ENCODE data around the gene PLEKHN1. TPM values are rescaled to one million over a fixed set of nuclear protein-coding genes. Genes with fewer than 3 reads are reported as not detected.

Gene PLEKHN1
- total and polyA plus RNA-seq, 5 experiments from 2014 or later: 0.19 to 0.93 (median 0.60) TPM; not detected in 2

Other genes starting within 250 kb of the PLEKHN1 start
- gene SAMD11, start 42.6 kb upstream of the PLEKHN1 start, total RNA-seq: not detected
- under 1 TPM in 1 of 3 donors, not detected in 2; 0.29 TPM for gene SAMD11, start 42.6 kb upstream of the PLEKHN1 start, polyA plus RNA-seq
- gene NOC2L, start 7.2 kb upstream of the PLEKHN1 start, total RNA-seq: 10 to 100 TPM; 72.3 to 78.3 TPM
- gene NOC2L, start 7.2 kb upstream of the PLEKHN1 start, polyA plus RNA-seq: 10 to 100 TPM; 49.5 to 68.2 (median 60.5) TPM
- gene KLHL17, start 5.9 kb upstream of the PLEKHN1 start, total RNA-seq: 10 to 100 TPM; 36.4 to 37.4 TPM
- 1 to 10 TPM in 2 of 3 donors, under 1 TPM in 1; 0.94 to 2.0 (median 1.1) TPM for gene KLHL17, start 5.9 kb upstream of the PLEKHN1 start, polyA plus RNA-seq
- not detected for gene PERM1, start 15.6 kb downstream of the PLEKHN1 start, total RNA-seq
- gene PERM1, start 15.6 kb downstream of the PLEKHN1 start, polyA plus RNA-seq: not detected
- gene HES4, start 33.6 kb downstream of the PLEKHN1 start, total RNA-seq: not detected
- gene HES4, start 33.6 kb downstream of the PLEKHN1 start, polyA plus RNA-seq: under 1 TPM in 1 of 3 donors, not detected in 2; 0.85 TPM
- gene ISG15, start 47.0 kb downstream of the PLEKHN1 start, total RNA-seq: 10 to 100 TPM; 30.3 to 30.7 TPM
- gene ISG15, start 47.0 kb downstream of the PLEKHN1 start, polyA plus RNA-seq: 100 to 1,000 TPM; 133 to 220 (median 217) TPM
- gene AGRN, start 53.6 kb downstream of the PLEKHN1 start, total RNA-seq: 1 to 10 TPM; 6.2 to 6.4 TPM
- gene AGRN, start 53.6 kb downstream of the PLEKHN1 start, polyA plus RNA-seq: under 1 TPM; 0.15 to 0.71 (median 0.47) TPM
- not detected for gene RNF223, start 107.8 kb downstream of the PLEKHN1 start, total RNA-seq
- not detected for gene RNF223, start 107.8 kb downstream of the PLEKHN1 start, polyA plus RNA-seq
- gene C1orf159, start 149.6 kb downstream of the PLEKHN1 start, total RNA-seq: 10 to 100 TPM; 24.9 to 26.5 TPM
- 10 to 100 TPM in 1 of 3 donors, 1 to 10 TPM in 2; 3.2 to 10.7 (median 6.2) TPM for gene C1orf159, start 149.6 kb downstream of the PLEKHN1 start, polyA plus RNA-seq
- not detected for gene TTLL10, start 207.4 kb downstream of the PLEKHN1 start, total RNA-seq
- gene TTLL10, start 207.4 kb downstream of the PLEKHN1 start, polyA plus RNA-seq: not detected
- gene TNFRSF18, start 240.1 kb downstream of the PLEKHN1 start, total RNA-seq: 1 to 10 TPM; 1.5 to 1.6 TPM
- gene TNFRSF18, start 240.1 kb downstream of the PLEKHN1 start, polyA plus RNA-seq: 1 to 10 TPM in 1 of 3 donors, not detected in 2; 2.3 TPM
- gene TNFRSF4, start 247.7 kb downstream of the PLEKHN1 start, total RNA-seq: under 1 TPM; 0.44 to 0.73 TPM
- gene TNFRSF4, start 247.7 kb downstream of the PLEKHN1 start, polyA plus RNA-seq: under 1 TPM; 0.30 to 0.62 (median 0.30) TPM

All from naive thymus-derived CD8-positive, alpha-beta T cell (primary cell).